ENCODE results near the gene STKLD1. TPM values are rescaled to one million over a fixed set of nuclear protein-coding genes. Genes with fewer than 3 reads are reported as not detected.
A peak's percentile ranks its signal among the peaks of the same experiment; 100 is the strongest.

STKLD1 gene
- total RNA-seq, 3 donors from 2014 or later: 0.59 to 3.9 (median 0.96) TPM

GRCh38 chr9:133362359-133363044, 13.7 kb upstream of the STKLD1 start:
- no peak for TF ChIP-seq POLR2A (IDR thresholded peaks at IDR 0.05)
- no peak for TF ChIP-seq POLR2AphosphoS5 (IDR thresholded peaks at IDR 0.05)
- TF ChIP-seq, protein P1, sequence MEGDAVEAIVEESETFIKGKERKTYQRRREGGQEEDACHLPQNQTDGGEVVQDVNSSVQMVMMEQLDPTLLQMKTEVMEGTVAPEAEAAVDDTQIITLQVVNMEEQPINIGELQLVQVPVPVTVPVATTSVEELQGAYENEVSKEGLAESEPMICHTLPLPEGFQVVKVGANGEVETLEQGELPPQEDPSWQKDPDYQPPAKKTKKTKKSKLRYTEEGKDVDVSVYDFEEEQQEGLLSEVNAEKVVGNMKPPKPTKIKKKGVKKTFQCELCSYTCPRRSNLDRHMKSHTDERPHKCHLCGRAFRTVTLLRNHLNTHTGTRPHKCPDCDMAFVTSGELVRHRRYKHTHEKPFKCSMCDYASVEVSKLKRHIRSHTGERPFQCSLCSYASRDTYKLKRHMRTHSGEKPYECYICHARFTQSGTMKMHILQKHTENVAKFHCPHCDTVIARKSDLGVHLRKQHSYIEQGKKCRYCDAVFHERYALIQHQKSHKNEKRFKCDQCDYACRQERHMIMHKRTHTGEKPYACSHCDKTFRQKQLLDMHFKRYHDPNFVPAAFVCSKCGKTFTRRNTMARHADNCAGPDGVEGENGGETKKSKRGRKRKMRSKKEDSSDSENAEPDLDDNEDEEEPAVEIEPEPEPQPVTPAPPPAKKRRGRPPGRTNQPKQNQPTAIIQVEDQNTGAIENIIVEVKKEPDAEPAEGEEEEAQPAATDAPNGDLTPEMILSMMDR (IDR thresholded peaks at IDR 0.05): no peak
- Histone ChIP-seq H3K4me3 (no peak overlapping the region), H3K27ac (peak overlapping the region in 1 of 2 donors; percentile 15), H3K36me3 (peaks cover 5% of the 10 kb centered on the region), H3K27me3 (no peaks in the 10 kb centered on the region), H3K4me1 (peaks cover 0 to 7% of the 10 kb centered on the region in 2 donors), H3K9me3 (no peaks in the 10 kb centered on the region)
- no peak for DNase-seq (ENCODE audit: low spot score in 2 of 2)
- intact Hi-C loops (cut with DNase I; ENCODE audit: low total_unique reads): no loop called here

GRCh38 chr9:133366435-133366834, 9.7 kb upstream of the STKLD1 start:
- Histone ChIP-seq H3K9me3 (no peaks in the 10 kb centered on the region), H3K27me3 (no peaks in the 10 kb centered on the region), H3K27ac (no peak overlapping the region), H3K36me3 (no peaks in the 10 kb centered on the region), H3K4me3 (no peak overlapping the region), H3K4me1 (peaks cover 0 to 20% of the 10 kb centered on the region in 2 donors)
- TF ChIP-seq POLR2A (IDR thresholded peaks at IDR 0.05) (no peak), POLR2AphosphoS5 (IDR thresholded peaks at IDR 0.05) (no peak)
- TF ChIP-seq, protein P1 (IDR thresholded peaks at IDR 0.05): no peak
- intact Hi-C loops (cut with DNase I; ENCODE audit: low total_unique reads): no loop called here
- no peak for DNase-seq (ENCODE audit: low spot score in 2 of 2)

- no peak for DNase-seq (ENCODE audit: low spot score in 2 of 2)
- Histone ChIP-seq H3K27ac (no peak overlapping the region), H3K36me3 (no peaks in the 10 kb centered on the region), H3K4me3 (no peak overlapping the region), H3K4me1 (peaks cover 0 to 28% of the 10 kb centered on the region in 2 donors), H3K9me3 (no peaks in the 10 kb centered on the region), H3K27me3 (no peaks in the 10 kb centered on the region)
- intact Hi-C loops (cut with DNase I; ENCODE audit: low total_unique reads): no loop called here
- TF ChIP-seq POLR2A (IDR thresholded peaks at IDR 0.05): no peak
- TF ChIP-seq POLR2AphosphoS5 (IDR thresholded peaks at IDR 0.05): no peak
- TF ChIP-seq, protein P1 (IDR thresholded peaks at IDR 0.05): no peak
These were observed 8.9 kb upstream of the STKLD1 start for GRCh38 chr9:133367221-133367620.

DNA sequence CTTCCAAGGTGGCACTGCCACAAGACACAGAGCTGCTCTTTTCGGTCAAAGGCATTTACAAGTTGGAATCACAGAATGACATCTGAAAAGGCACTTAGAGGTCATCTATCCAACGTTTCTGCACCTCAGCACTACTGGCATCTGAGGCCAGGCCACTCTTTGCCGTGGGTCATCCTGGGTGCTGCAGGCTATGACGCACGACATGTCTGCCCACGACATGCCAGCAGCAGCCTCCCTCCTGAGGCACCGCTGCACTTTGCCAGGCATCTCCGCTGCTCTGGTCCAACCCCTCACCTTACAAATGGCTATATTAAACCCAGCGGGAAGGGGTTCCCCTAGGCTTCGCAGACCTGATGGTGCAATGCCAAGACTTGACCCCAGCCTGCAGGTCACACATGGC, 8.4 kb upstream of the STKLD1 start:
- intact Hi-C loops (cut with DNase I; ENCODE audit: low total_unique reads): no loop called here
- TF ChIP-seq, protein P1 (IDR thresholded peaks at IDR 0.05): no peak
- TF ChIP-seq POLR2A (IDR thresholded peaks at IDR 0.05): no peak
- TF ChIP-seq POLR2AphosphoS5 (IDR thresholded peaks at IDR 0.05): no peak
- Histone ChIP-seq H3K36me3 (no peaks in the 10 kb centered on the region), H3K27ac (no peak overlapping the region), H3K4me1 (peaks cover 0 to 29% of the 10 kb centered on the region in 2 donors), H3K27me3 (no peaks in the 10 kb centered on the region), H3K4me3 (no peak overlapping the region), H3K9me3 (no peaks in the 10 kb centered on the region)
- no peak for DNase-seq (ENCODE audit: low spot score in 2 of 2)

DNA sequence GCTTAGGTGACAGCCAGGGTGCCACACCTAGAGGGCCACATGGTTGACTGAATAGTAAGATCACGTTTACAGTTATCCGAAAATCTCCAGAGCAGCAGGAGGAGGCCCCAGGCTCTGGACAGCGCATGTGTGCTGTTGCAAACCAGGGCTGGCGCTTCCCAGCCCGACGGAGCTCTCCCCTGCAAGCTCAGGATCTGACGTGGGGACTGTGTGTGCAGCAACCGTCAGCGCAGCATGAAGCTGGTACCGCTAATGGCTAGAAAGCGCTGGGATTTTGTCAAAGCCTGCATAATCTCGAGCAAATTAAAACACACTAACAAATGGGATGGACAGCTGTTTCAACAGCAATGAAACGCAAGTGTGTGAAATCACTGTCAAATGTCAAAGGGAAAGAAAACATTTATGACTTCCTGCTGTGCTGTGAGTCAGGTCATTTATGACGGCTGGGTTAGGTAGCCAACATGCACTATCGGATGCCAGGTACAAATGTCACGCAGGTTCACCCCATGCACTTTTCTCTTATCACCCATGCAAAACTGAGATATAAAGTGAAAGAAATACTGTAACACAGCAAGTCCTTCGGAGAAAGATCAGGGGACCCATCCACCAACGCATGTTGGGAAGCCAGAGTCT, 7.8 kb upstream of the STKLD1 start:
- H3K27me3 ChIP-seq: no peaks in the 10 kb centered on the region
- H3K4me3 ChIP-seq: peak overlapping the region in 1 of 3 donors; percentile 32
- no peaks in the 10 kb centered on the region for H3K9me3 ChIP-seq
- no peak overlapping the region for H3K27ac ChIP-seq
- no peak for DNase-seq (ENCODE audit: low spot score in 2 of 2)
- H3K4me1 ChIP-seq: peaks cover 0 to 29% of the 10 kb centered on the region in 2 donors
- no peaks in the 10 kb centered on the region for H3K36me3 ChIP-seq
- TF ChIP-seq POLR2AphosphoS5 (IDR thresholded peaks at IDR 0.05): no peak
- intact Hi-C loops (cut with DNase I; ENCODE audit: low total_unique reads): no loop called here

Measured in breast epithelium (tissue), 4 donors.